H9 (cell line): Measurements from ENCODE around the gene PPFIA2. TPM values are rescaled to one million over a fixed set of nuclear protein-coding genes. Genes with fewer than 3 reads are reported as not detected.

ENCODE experiments used
- DNase-seq: peaks from one replicate; pipeline ENCODE4 v3.0.0-alpha.2; 2017
- H2AFZ ChIP-seq: one replicate; pipeline ENCODE4 v1.6.1; 2013; ENCODE audit warnings: mild to moderate bottlenecking, low read length, control low read depth, moderate library complexity
- H2AK5ac ChIP-seq: 2 replicates; pipeline ENCODE4 v1.6.1; 2013; ENCODE audit warnings: low read length, control low read depth, mixed read lengths; ENCODE audit not compliant: insufficient read length
- H2BK120ac ChIP-seq: one replicate; pipeline ENCODE4 v1.6.1; 2013; ENCODE audit warnings: low read depth, mild to moderate bottlenecking, low read length, control low read depth, inconsistent platforms; ENCODE audit not compliant: poor library complexity, severe bottlenecking
- H2BK12ac ChIP-seq: 2 replicates; pipeline ENCODE4 v1.6.1; 2013; ENCODE audit warnings: low read length, control low read depth, mixed read lengths, low read depth; ENCODE audit not compliant: insufficient read length
- H2BK15ac ChIP-seq: 2 replicates; pipeline ENCODE4 v1.6.1; 2013; ENCODE audit warnings: low read depth, low read length, control low read depth
- H2BK20ac ChIP-seq: one replicate; pipeline ENCODE4 v1.6.1; 2013; ENCODE audit warnings: low read depth, mild to moderate bottlenecking, low read length, control low read depth, inconsistent platforms; ENCODE audit not compliant: poor library complexity, severe bottlenecking
- H2BK5ac ChIP-seq: 2 replicates; pipeline ENCODE4 v1.6.1; 2013; ENCODE audit warnings: low read length, control low read depth, mixed read lengths; ENCODE audit not compliant: insufficient read length
- H3K14ac ChIP-seq: 2 replicates; pipeline ENCODE4 v1.6.1; 2013; ENCODE audit warnings: low read length, control low read depth; ENCODE audit not compliant: insufficient read depth
- H3K18ac ChIP-seq: 2 replicates; pipeline ENCODE4 v1.6.1; 2013; ENCODE audit warnings: low read depth, mild to moderate bottlenecking, mixed read lengths, low read length, control low read depth; ENCODE audit not compliant: insufficient read length
- H3K23ac ChIP-seq: 2 replicates; pipeline ENCODE4 v1.6.1; 2013; ENCODE audit warnings: low read length, control low read depth, mixed read lengths, low read depth; ENCODE audit not compliant: insufficient read length
- H3K23me2 ChIP-seq: 2 replicates; pipeline ENCODE4 v1.6.1; 2013; ENCODE audit warnings: low read depth, mild to moderate bottlenecking, mixed read lengths, low read length, control low read depth; ENCODE audit not compliant: insufficient read length, poor library complexity, severe bottlenecking
- H3K27ac ChIP-seq: 2 replicates; pipeline ENCODE4 v1.5.1; 2013; ENCODE audit warnings: low read length, control low read depth, mixed read lengths, low read depth; ENCODE audit not compliant: insufficient read length
- H3K27me3 ChIP-seq: 2 replicates; pipeline ENCODE4 v1.6.1; 2013; ENCODE audit warnings: low read length, control low read depth, inconsistent platforms; ENCODE audit not compliant: insufficient read depth
- H3K4ac ChIP-seq: 2 replicates; pipeline ENCODE4 v1.6.1; 2013; ENCODE audit warnings: low read depth, mild to moderate bottlenecking, control low read depth, inconsistent platforms, low read length, moderate library complexity
- H3K4me1 ChIP-seq: 2 replicates; pipeline ENCODE4 v1.6.1; 2013; ENCODE audit warnings: low read length, control low read depth, inconsistent platforms; ENCODE audit not compliant: insufficient read depth
- H3K4me2 ChIP-seq: 2 replicates; pipeline ENCODE4 v1.6.1; 2013; ENCODE audit warnings: low read length, control low read depth, mixed read lengths; ENCODE audit not compliant: insufficient read length, insufficient read depth
- H3K56ac ChIP-seq: 2 replicates; pipeline ENCODE4 v1.6.1; 2013; ENCODE audit warnings: low read depth, mild to moderate bottlenecking, mixed read lengths, low read length, control low read depth; ENCODE audit not compliant: insufficient read length
- H3K79me1 ChIP-seq: 2 replicates; pipeline ENCODE4 v1.6.1; 2013; ENCODE audit warnings: low read depth, mild to moderate bottlenecking, moderate library complexity, low read length, control low read depth, inconsistent platforms; ENCODE audit not compliant: insufficient read depth, poor library complexity, severe bottlenecking
- H3K79me2 ChIP-seq: 2 replicates; pipeline ENCODE4 v1.6.1; 2013; ENCODE audit warnings: low read length, control low read depth, inconsistent platforms; ENCODE audit not compliant: insufficient read depth
- H3K9ac ChIP-seq: 2 replicates; pipeline ENCODE4 v1.6.1; 2013; ENCODE audit warnings: low read length, control low read depth, mixed read lengths; ENCODE audit not compliant: insufficient read length; ENCODE audit errors: extremely low read depth
- H3K9me3 ChIP-seq: one replicate; pipeline ENCODE4 v1.6.1; 2013; ENCODE audit warnings: low read depth, low read length, inconsistent platforms; ENCODE audit not compliant: control insufficient read depth
- H3T11ph ChIP-seq: one replicate; pipeline ENCODE4 v1.6.1; 2013; ENCODE audit warnings: mild to moderate bottlenecking, low read length, control low read depth, inconsistent platforms
- H4K20me1 ChIP-seq: one replicate; pipeline ENCODE4 v1.6.1; 2013; ENCODE audit not compliant: control insufficient read depth, insufficient read length, insufficient read depth
- H4K5ac ChIP-seq: 2 replicates; pipeline ENCODE4 v1.6.1; 2013; ENCODE audit warnings: low read depth, mild to moderate bottlenecking, mixed read lengths, low read length, control low read depth; ENCODE audit not compliant: insufficient read length
- H4K8ac ChIP-seq: replicated peaks from 2 replicates; pipeline ENCODE4 v1.6.1; 2013; ENCODE audit warnings: low read length, control low read depth, mixed read lengths, low read depth; ENCODE audit not compliant: insufficient read length
- H4K91ac ChIP-seq: 2 replicates; pipeline ENCODE4 v1.6.1; 2013; ENCODE audit warnings: low read depth, mild to moderate bottlenecking, moderate library complexity, mixed read lengths, low read length, control low read depth; ENCODE audit not compliant: insufficient read length
- H3K27ac Mint-ChIP-seq, 3 experiments: 2 replicates in 2 of 3; 3 replicates in 1 of 3; pipeline ENCODE4 v1.8.0; 2020 to 2021; ENCODE audit warnings: mixed read lengths in 3 of 3, mild to moderate bottlenecking in 1 of 3, moderate library complexity in 1 of 3
- H3K27me3 Mint-ChIP-seq: 2 replicates; pipeline ENCODE4 v1.8.0; 2021; ENCODE audit warnings: low read depth, mild to moderate bottlenecking, moderate library complexity, mixed read lengths
- H3K36me3 Mint-ChIP-seq, 3 experiments: 2 replicates in 2 of 3; 3 replicates in 1 of 3; pipeline ENCODE4 v1.8.0; 2020 to 2021; ENCODE audit warnings: low read depth in 3 of 3, mixed read lengths in 3 of 3; ENCODE audit not compliant: insufficient read depth in 1 of 3
- H3K4me1 Mint-ChIP-seq, 2 experiments: 2 replicates each; pipeline ENCODE4 v1.8.0; 2020; ENCODE audit warnings: mixed read lengths in 2 of 2
- H3K4me3 Mint-ChIP-seq, 2 experiments: 2 replicates in 1 of 2; 3 replicates in 1 of 2; pipeline ENCODE4 v1.8.0; 2020 to 2021; ENCODE audit warnings: mild to moderate bottlenecking in 2 of 2, mixed read lengths in 2 of 2, moderate library complexity in 1 of 2
- H3K9me3 Mint-ChIP-seq, 2 experiments: 2 replicates in 1 of 2; 3 replicates in 1 of 2; pipeline ENCODE4 v1.8.0; 2020; ENCODE audit warnings: mild to moderate bottlenecking in 2 of 2, mixed read lengths in 2 of 2, moderate library complexity in 1 of 2
- WGBS: extraction: QIAGEN DNeasy Blood & Tissue Kit; methylation state at CpG from one replicate; pipeline ENCODE4 v1.1.7; 2013; ENCODE audit warnings: missing lambda C conversion rate, low lambda C conversion rate, mixed read lengths; ENCODE audit not compliant: insufficient read length; ENCODE audit errors: extremely low coverage; 5-methylcytosine and 5-hydroxymethylcytosine counted together
- total RNA-seq: library from RNA; stranded (reverse); gene quantifications from 2 replicates; pipeline ENCODE4 v1.2.1, GENCODE V29; 2021
- TF ChIP-seq, protein P1 (sequence below): fragments of 200-600 bp; sonication (generic); conservative IDR thresholded peaks from 3 replicates; pipeline ENCODE4 v1.8.0; 2021; ENCODE audit warnings: antibody characterized with exemption, mild to moderate bottlenecking

The PPFIA2 gene
- total RNA-seq, 1 experiment from 2014 or later = 1.3 TPM

- Histone ChIP-seq H3K56ac (no peak overlapping the region), H2BK5ac (no peak overlapping the region), H3K27ac (no peak overlapping the region), H3K14ac (no peak overlapping the region), H2BK20ac (no peak overlapping the region), H3T11ph (no peak overlapping the region), H3K4ac (no peak overlapping the region), H2BK12ac (no peak overlapping the region), H3K4me2 (no peak overlapping the region), H3K23me2 (no peaks in the 10 kb centered on the region), H2BK15ac (no peak overlapping the region), H4K8ac (no peak overlapping the region), H2AFZ (no peak overlapping the region), H4K5ac (no peak overlapping the region), H4K20me1 (no peaks in the 10 kb centered on the region), H3K9ac (no peak overlapping the region), H3K79me2 (no peaks in the 10 kb centered on the region), H3K4me1 (no peaks in the 10 kb centered on the region), H3K27me3 (no peaks in the 10 kb centered on the region), H3K79me1 (no peaks in the 10 kb centered on the region), H4K91ac (no peak overlapping the region), H3K18ac (no peak overlapping the region), H2AK5ac (no peak overlapping the region), H2BK120ac (no peak overlapping the region), H3K9me3 (no peaks in the 10 kb centered on the region), H3K23ac (no peak overlapping the region)
- no peak overlapping the region for H3K27ac Mint-ChIP-seq
- H3K4me1 Mint-ChIP-seq = no peaks in the 10 kb centered on the region
- H3K9me3 Mint-ChIP-seq = no peaks in the 10 kb centered on the region
- no peak for DNase-seq
- no peaks in the 10 kb centered on the region for H3K36me3 Mint-ChIP-seq
- no CpG with 5 or more reads among the region's 6 CpGs for WGBS
- H3K4me3 Mint-ChIP-seq = no peak overlapping the region
- TF ChIP-seq, protein P1, sequence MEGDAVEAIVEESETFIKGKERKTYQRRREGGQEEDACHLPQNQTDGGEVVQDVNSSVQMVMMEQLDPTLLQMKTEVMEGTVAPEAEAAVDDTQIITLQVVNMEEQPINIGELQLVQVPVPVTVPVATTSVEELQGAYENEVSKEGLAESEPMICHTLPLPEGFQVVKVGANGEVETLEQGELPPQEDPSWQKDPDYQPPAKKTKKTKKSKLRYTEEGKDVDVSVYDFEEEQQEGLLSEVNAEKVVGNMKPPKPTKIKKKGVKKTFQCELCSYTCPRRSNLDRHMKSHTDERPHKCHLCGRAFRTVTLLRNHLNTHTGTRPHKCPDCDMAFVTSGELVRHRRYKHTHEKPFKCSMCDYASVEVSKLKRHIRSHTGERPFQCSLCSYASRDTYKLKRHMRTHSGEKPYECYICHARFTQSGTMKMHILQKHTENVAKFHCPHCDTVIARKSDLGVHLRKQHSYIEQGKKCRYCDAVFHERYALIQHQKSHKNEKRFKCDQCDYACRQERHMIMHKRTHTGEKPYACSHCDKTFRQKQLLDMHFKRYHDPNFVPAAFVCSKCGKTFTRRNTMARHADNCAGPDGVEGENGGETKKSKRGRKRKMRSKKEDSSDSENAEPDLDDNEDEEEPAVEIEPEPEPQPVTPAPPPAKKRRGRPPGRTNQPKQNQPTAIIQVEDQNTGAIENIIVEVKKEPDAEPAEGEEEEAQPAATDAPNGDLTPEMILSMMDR = no peak
- H3K27me3 Mint-ChIP-seq = no peaks in the 10 kb centered on the region
Observed at GRCh38 chr12:81441629-81442028, 317.5 kb downstream of the PPFIA2 start.
